HepG2 (cell line): ENCODE measurements around the gene HEXD. TPM values are rescaled to one million over a fixed set of nuclear protein-coding genes. Genes with fewer than 3 reads are reported as not detected.

Source experiments
- ATAC-seq: fragments of 200-7000 bp; cut with Tn5 transposase; 3 replicates; pipeline ENCODE4 v1.9.1; 2020; ENCODE audit warnings: mild to moderate bottlenecking, moderate library complexity
- BruUV-seq: library from RNA; stranded (reverse); fragments of 400-500 nt; replicated peaks from 2 replicates; lab custom pipeline; 2021; lab: Mats Ljungman, UMichigan
- CTCF ChIA-PET: fragments of 300-600 bp; formaldehyde crosslinking; extraction: SDS; loops from one replicate; lab custom pipeline; 2021; ENCODE audit warnings: low total read pairs, inconsistent platforms, low intra/inter-chr PET ratio; lab: Yijun Ruan, JAX
- POLR2A ChIA-PET: fragments of 350-600 bp; sonication (Branson Sonifier 250); formaldehyde crosslinking; loops from one replicate; lab custom pipeline; 2020; ENCODE audit warnings: antibody characterized with exemption, inconsistent platforms; lab: Yijun Ruan, JAX
- DNase-seq: peaks from one replicate; pipeline ENCODE4 v3.0.0-alpha.2; 2015; ENCODE audit warnings: low spot score
- FAIRE-seq: peaks from 3 replicates; lab custom pipeline; 2011; peaks lifted over from hg19 to GRCh38; lab: Jason Lieb, UNC
- H2AFZ ChIP-seq: one replicate; pipeline ENCODE4 v1.6.1; 2011; ENCODE audit warnings: low read length, inconsistent platforms
- H3K27ac ChIP-seq: fragments of 300-600 bp; 3 replicates; pipeline ENCODE4 v1.8.0; 2011; ENCODE audit warnings: mixed run types, mild to moderate bottlenecking, mixed read lengths, low read length, inconsistent platforms; ENCODE audit not compliant: insufficient read depth; ENCODE audit errors: extremely low read length
- H3K27me3 ChIP-seq, 2 experiments: fragments of 200-600 bp in 1 of 2; 2 replicates in 1 of 2; 3 replicates in 1 of 2; pipeline versions ENCODE4 v1.6.0 to v1.8.0; 2011; ENCODE audit warnings: low read length in 2 of 2, mild to moderate bottlenecking in 2 of 2, moderate library complexity in 2 of 2, inconsistent platforms in 1 of 2; ENCODE audit not compliant: insufficient read depth in 2 of 2, control insufficient read depth in 1 of 2
- H3K36me3 ChIP-seq, 2 experiments: fragments of 200-600 bp in 1 of 2; replicated peaks in 1 of 2; 2 replicates in 1 of 2; 3 replicates in 1 of 2; pipeline versions ENCODE4 v1.5.1 to v1.8.0; 2011; ENCODE audit warnings: low read length in 2 of 2, inconsistent platforms in 1 of 2; ENCODE audit not compliant: insufficient read depth in 2 of 2, control insufficient read depth in 1 of 2
- H3K4me1 ChIP-seq: 2 replicates; pipeline ENCODE4 v1.5.1; 2012; ENCODE audit warnings: low read length, inconsistent platforms; ENCODE audit not compliant: insufficient read depth
- H3K4me2 ChIP-seq: 2 replicates; pipeline ENCODE4 v1.6.0; 2011; ENCODE audit warnings: low read depth, low read length, inconsistent platforms
- H3K4me3 ChIP-seq, 3 experiments: fragments of 200-600 bp in 1 of 3; sonication (generic), shearing (Covaris generic) in 1 of 3; replicated peaks in 1 of 3; 2 replicates each; pipeline ENCODE4 v1.5.1; 2011 to 2016; ENCODE audit warnings: low read length in 3 of 3, inconsistent platforms in 2 of 3, low read depth in 2 of 3, mild to moderate bottlenecking in 2 of 3, control low read depth in 1 of 3, mixed read lengths in 1 of 3; ENCODE audit not compliant: insufficient read depth in 1 of 3
- H3K79me2 ChIP-seq: one replicate; pipeline ENCODE4 v1.6.1; 2011; ENCODE audit warnings: low read length, inconsistent platforms; ENCODE audit not compliant: insufficient read depth
- H3K9ac ChIP-seq: 2 replicates; pipeline ENCODE4 v1.6.0; 2011; ENCODE audit warnings: mild to moderate bottlenecking, low read depth, low read length, inconsistent platforms; ENCODE audit not compliant: insufficient read depth
- H3K9me3 ChIP-seq: 2 replicates; pipeline ENCODE4 v1.5.1; 2012; ENCODE audit warnings: mild to moderate bottlenecking, low read length
- H4K20me1 ChIP-seq: 2 replicates; pipeline ENCODE4 v1.6.0; 2011; ENCODE audit warnings: inconsistent platforms, mild to moderate bottlenecking, low read length, moderate library complexity; ENCODE audit not compliant: insufficient read depth
- ARNTL ChIP-seq: sonication (generic); formaldehyde crosslinking; IDR thresholded peaks from 2 replicates; pipeline ENCODE4 v1.4.0; 2020; ENCODE audit warnings: mild to moderate bottlenecking, missing genetic modification reagents
- IKZF4 ChIP-seq: sonication (generic); formaldehyde crosslinking; IDR thresholded peaks from 2 replicates; pipeline ENCODE4 v1.5.1; 2020; ENCODE audit warnings: borderline replicate concordance, mild to moderate bottlenecking, low read depth, missing genetic modification reagents; ENCODE audit errors: not compliant biosample characterization
- MIXL1 ChIP-seq: IDR thresholded peaks from 2 replicates; pipeline ENCODE4 v1.6.1; 2016
- MLX ChIP-seq: IDR thresholded peaks from 2 replicates; pipeline ENCODE4 v1.6.1; 2016
- MTA3 ChIP-seq: sonication (generic); formaldehyde crosslinking; IDR thresholded peaks from 2 replicates; pipeline ENCODE4 v1.4.0; 2020; ENCODE audit warnings: missing genetic modification reagents
- ZNF232 ChIP-seq: sonication (generic); formaldehyde crosslinking; IDR thresholded peaks from 2 replicates; pipeline ENCODE4 v1.4.0; 2020; ENCODE audit warnings: missing genetic modification reagents, borderline replicate concordance
- ZNF264 ChIP-seq: sonication (generic); formaldehyde crosslinking; IDR thresholded peaks from 2 replicates; pipeline ENCODE4 v1.4.0; 2020; ENCODE audit warnings: missing genetic modification reagents
- WGBS: methylation state at CpG from one replicate; pipeline ENCODE4 v1.1.6; 2017; ENCODE audit warnings: low lambda C conversion rate; 5-methylcytosine and 5-hydroxymethylcytosine counted together
- in situ Hi-C: cut with HindIII; loops from 2 replicates; pipeline ENCODE4 v1.10.0; 2017; ENCODE audit warnings: low pct_unique_long_range_greater_than_20kb; ENCODE audit not compliant: extremely low pct_ligation_motif_present
- intact Hi-C: fragments of 100-400 bp; cut with micrococcal nuclease; formaldehyde crosslinking; loops from one replicate; pipeline ENCODE4 v1.10.0; 2022; ENCODE audit not compliant: unreplicated experiment
- polyA plus RNA-seq, 8 experiments: library from polyadenylated mRNA; depleted of rRNA in 3 of 8; stranded (reverse) in 7 of 8; unstranded in 1 of 8; fragments of >200 nt; fragmentation: Illumina TruSeq in 4 of 8; extraction: Trizol in 4 of 8; gene quantifications; 2 replicates each; pipeline versions ENCODE4 v1.2.1 to v1.2.3, GENCODE V29; 2011 to 2016; ENCODE audit warnings: low read depth in 4 of 8, missing spikeins in 1 of 8, mixed read lengths in 1 of 8; ENCODE audit not compliant: insufficient read depth in 1 of 8
- total RNA-seq, 5 experiments: library from RNA; depleted of rRNA; stranded (reverse); fragments of >200 nt; fragmentation: Illumina TruSeq; extraction: Trizol; gene quantifications; 2 replicates each; pipeline ENCODE4 v1.2.3, GENCODE V29; 2016; ENCODE audit warnings: low read depth in 1 of 5
- TF ChIP-seq, protein P1 (sequence below): sonication (generic); formaldehyde crosslinking; IDR thresholded peaks from 2 replicates; pipeline ENCODE4 v1.5.0; 2020; ENCODE audit warnings: missing genetic modification reagents, mild to moderate bottlenecking, borderline replicate concordance
- TF ChIP-seq, protein P2 (sequence below): sonication (generic); formaldehyde crosslinking; IDR thresholded peaks from 2 replicates; pipeline ENCODE4 v1.8.1; 2023; ENCODE audit warnings: mild to moderate bottlenecking, missing genetic modification reagents, borderline replicate concordance
- TF ChIP-seq, protein P3 (sequence below): sonication (generic); formaldehyde crosslinking; IDR thresholded peaks from 2 replicates; pipeline ENCODE4 v1.4.0; 2020; ENCODE audit warnings: missing genetic modification reagents
- TF ChIP-seq, protein P4 (sequence below): sonication (generic); formaldehyde crosslinking; IDR thresholded peaks from 2 replicates; pipeline ENCODE4 v1.8.0; 2023; ENCODE audit warnings: mild to moderate bottlenecking, missing genetic modification reagents

HEXD gene
- total and polyA plus RNA-seq, 2 of the 13 experiments (the other 11 are each of a cell fraction or from before 2014, with no cell fraction given), result 22.3 to 41.8 TPM

GRCh38 chr17:82392941-82393340, 25.2 kb upstream of the HEXD start:
- no peak for TF ChIP-seq MTA3 (CRISPR knock-in tag)
- no peak for TF ChIP-seq ARNTL (CRISPR knock-in tag)
- TF ChIP-seq, protein P1, sequence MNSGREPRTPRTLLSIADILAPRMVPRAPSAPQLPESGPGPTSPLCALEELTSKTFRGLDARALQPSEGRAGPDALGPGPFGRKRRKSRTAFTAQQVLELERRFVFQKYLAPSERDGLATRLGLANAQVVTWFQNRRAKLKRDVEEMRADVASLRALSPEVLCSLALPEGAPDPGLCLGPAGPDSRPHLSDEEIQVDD (CRISPR knock-in tag), result no peak
- no peak for TF ChIP-seq ZNF264 (CRISPR knock-in tag)
- TF ChIP-seq, protein P2, sequence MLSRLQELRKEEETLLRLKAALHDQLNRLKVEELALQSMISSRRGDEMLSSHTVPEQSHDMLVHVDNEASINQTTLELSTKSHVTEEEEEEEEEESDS, result no peak
- TF ChIP-seq MLX (CRISPR knock-in tag), result no peak
- H3K9ac ChIP-seq, result no peak overlapping the region
- H2AFZ ChIP-seq, result no peak overlapping the region
- peaks cover 10 to 26% of the 10 kb centered on the region in 2 experiments; a peak in 4 of 5 replicates for H3K36me3 ChIP-seq
- ATAC-seq (no peak), FAIRE-seq (no peak), DNase-seq (no peak)
- H3K4me1 ChIP-seq, result peaks cover 6% of the 10 kb centered on the region
- in situ Hi-C loops, result no loop called here
- 90% methylated on average over 15 of the region's 15 CpGs for WGBS
- H3K79me2 ChIP-seq, result no peaks in the 10 kb centered on the region
- H3K27me3 ChIP-seq, result peaks cover 0 to under 1% of the 10 kb centered on the region in 2 experiments; a peak in 1 of 5 replicates
- no peak overlapping the region for H3K4me2 ChIP-seq
- intact Hi-C loops, result no loop called here
- TSS peak; percentile 33 for BruUV-seq
- no peaks in the 10 kb centered on the region for H4K20me1 ChIP-seq
- no peak overlapping the region for H3K27ac ChIP-seq
- CTCF ChIA-PET, result no interaction called here
- H3K4me3 ChIP-seq, result no peak overlapping the region
- no peaks in the 10 kb centered on the region for H3K9me3 ChIP-seq
- POLR2A ChIA-PET, result no interaction called here

DNA sequence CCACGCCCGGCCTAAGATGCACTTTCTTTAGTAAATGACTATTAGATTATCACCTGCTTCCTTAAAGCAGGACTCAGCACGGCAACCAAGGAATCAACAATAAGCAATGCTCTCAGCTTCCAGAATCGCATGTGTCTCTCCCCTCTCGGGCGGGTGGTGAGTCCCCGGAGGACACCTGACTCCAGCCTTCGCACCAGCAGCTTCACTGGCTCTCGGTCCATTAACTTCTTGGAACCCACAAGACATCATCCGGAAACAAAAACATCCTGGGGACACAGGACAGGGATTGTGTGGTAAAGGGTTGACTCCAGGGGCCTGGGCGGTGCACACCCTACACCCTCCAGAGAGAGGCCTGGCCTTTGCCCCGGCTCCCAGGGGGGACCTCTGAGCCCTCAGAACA, 23.9 kb upstream of the HEXD start:
- Histone ChIP-seq H3K9ac (no peak overlapping the region), H3K27ac (no peak overlapping the region), H4K20me1 (no peaks in the 10 kb centered on the region), H3K4me2 (no peak overlapping the region), H3K9me3 (no peaks in the 10 kb centered on the region), H3K36me3 (peaks cover 10 to 29% of the 10 kb centered on the region in 2 experiments; a peak in 4 of 5 replicates), H3K27me3 (no peaks in the 10 kb centered on the region), H3K4me1 (no peaks in the 10 kb centered on the region), H2AFZ (no peak overlapping the region), H3K4me3 (no peak overlapping the region), H3K79me2 (no peaks in the 10 kb centered on the region)
- FAIRE-seq (no peak), ATAC-seq (no peak), DNase-seq (no peak)
- intact Hi-C loops (no loop called here), in situ Hi-C loops (no loop called here)
- CTCF ChIA-PET, result no interaction called here
- 94% methylated on average over 11 of the region's 12 CpGs for WGBS
- POLR2A ChIA-PET, result no interaction called here
- no TSS peak for BruUV-seq
- TF ChIP-seq, protein P3, sequence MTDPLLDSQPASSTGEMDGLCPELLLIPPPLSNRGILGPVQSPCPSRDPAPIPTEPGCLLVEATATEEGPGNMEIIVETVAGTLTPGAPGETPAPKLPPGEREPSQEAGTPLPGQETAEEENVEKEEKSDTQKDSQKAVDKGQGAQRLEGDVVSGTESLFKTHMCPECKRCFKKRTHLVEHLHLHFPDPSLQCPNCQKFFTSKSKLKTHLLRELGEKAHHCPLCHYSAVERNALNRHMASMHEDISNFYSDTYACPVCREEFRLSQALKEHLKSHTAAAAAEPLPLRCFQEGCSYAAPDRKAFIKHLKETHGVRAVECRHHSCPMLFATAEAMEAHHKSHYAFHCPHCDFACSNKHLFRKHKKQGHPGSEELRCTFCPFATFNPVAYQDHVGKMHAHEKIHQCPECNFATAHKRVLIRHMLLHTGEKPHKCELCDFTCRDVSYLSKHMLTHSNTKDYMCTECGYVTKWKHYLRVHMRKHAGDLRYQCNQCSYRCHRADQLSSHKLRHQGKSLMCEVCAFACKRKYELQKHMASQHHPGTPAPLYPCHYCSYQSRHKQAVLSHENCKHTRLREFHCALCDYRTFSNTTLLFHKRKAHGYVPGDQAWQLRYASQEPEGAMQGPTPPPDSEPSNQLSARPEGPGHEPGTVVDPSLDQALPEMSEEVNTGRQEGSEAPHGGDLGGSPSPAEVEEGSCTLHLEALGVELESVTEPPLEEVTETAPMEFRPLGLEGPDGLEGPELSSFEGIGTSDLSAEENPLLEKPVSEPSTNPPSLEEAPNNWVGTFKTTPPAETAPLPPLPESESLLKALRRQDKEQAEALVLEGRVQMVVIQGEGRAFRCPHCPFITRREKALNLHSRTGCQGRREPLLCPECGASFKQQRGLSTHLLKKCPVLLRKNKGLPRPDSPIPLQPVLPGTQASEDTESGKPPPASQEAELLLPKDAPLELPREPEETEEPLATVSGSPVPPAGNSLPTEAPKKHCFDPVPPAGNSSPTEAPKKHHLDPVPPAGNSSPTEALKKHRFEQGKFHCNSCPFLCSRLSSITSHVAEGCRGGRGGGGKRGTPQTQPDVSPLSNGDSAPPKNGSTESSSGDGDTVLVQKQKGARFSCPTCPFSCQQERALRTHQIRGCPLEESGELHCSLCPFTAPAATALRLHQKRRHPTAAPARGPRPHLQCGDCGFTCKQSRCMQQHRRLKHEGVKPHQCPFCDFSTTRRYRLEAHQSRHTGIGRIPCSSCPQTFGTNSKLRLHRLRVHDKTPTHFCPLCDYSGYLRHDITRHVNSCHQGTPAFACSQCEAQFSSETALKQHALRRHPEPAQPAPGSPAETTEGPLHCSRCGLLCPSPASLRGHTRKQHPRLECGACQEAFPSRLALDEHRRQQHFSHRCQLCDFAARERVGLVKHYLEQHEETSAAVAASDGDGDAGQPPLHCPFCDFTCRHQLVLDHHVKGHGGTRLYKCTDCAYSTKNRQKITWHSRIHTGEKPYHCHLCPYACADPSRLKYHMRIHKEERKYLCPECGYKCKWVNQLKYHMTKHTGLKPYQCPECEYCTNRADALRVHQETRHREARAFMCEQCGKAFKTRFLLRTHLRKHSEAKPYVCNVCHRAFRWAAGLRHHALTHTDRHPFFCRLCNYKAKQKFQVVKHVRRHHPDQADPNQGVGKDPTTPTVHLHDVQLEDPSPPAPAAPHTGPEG (CRISPR knock-in tag), result no peak
- TF ChIP-seq, protein P4, sequence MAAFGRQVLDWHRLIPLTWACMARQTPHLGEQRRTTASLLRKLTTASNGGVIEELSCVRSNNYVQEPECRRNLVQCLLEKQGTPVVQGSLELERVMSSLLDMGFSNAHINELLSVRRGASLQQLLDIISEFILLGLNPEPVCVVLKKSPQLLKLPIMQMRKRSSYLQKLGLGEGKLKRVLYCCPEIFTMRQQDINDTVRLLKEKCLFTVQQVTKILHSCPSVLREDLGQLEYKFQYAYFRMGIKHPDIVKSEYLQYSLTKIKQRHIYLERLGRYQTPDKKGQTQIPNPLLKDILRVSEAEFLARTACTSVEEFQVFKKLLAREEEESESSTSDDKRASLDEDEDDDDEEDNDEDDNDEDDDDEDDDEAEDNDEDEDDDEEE, result no peak
- TF ChIP-seq ZNF232 (CRISPR knock-in tag) (no peak), IKZF4 (CRISPR knock-in tag) (no peak), MIXL1 (no peak)
